ENCODE data around the gene ARHGEF38. TPM values are rescaled to one million over a fixed set of nuclear protein-coding genes. Genes with fewer than 3 reads are reported as not detected.

The ARHGEF38 gene
- total RNA-seq, 1 donor from 2014 or later: not detected

DNA sequence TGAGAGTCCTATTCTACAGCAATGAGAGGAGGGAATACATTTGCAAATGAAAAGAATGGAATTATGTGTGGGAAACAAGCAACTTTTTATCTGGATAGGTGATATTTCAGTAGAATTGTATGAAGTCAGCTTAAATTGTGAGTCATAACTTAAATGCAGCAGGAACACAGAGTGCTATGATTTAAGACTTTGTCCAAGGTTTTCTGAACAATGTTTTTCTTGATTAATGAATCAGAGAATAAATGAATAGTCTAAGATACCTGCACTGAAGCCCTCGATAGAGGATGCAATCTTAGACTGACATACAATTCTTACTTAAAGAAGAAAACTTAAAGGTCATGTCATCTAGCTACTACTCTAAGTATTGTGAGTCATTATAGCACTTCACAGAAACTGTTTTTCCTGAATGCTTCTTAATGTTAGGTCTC lies 8.0 kb downstream of the ARHGEF38 start:
- Histone ChIP-seq H4K20me1 (ENCODE audit: insufficient read depth, low read length) (no peaks in the 10 kb centered on the region), H3K36me3 (ENCODE audit: insufficient read depth, low read length) (no peaks in the 10 kb centered on the region), H2AFZ (ENCODE audit: low read depth, low read length) (no peak overlapping the region), H3K9me3 (ENCODE audit: insufficient read depth, low read depth, low read length) (no peaks in the 10 kb centered on the region), H3K27ac (ENCODE audit: low read depth, low read length) (no peak overlapping the region), H3K79me2 (ENCODE audit: insufficient read depth, low read length) (no peaks in the 10 kb centered on the region), H3K4me3 (ENCODE audit: insufficient read depth, low read depth, low read length) (no peak overlapping the region), H3K27me3 (ENCODE audit: insufficient read depth, low read length) (no peaks in the 10 kb centered on the region), H3K4me1 (ENCODE audit: insufficient read depth, low read length) (no peaks in the 10 kb centered on the region), H3K4me2 (ENCODE audit: low read length) (no peak overlapping the region), H3K9ac (ENCODE audit: low read length) (no peak overlapping the region)
- H3K27me3 Mint-ChIP-seq (ENCODE audit: low read depth, unreplicated experiment): peaks cover 3% of the 10 kb centered on the region
- H3K9me3 Mint-ChIP-seq (ENCODE audit: unreplicated experiment): no peaks in the 10 kb centered on the region
- FAIRE-seq (no peak), DNase-seq (ENCODE audit: low read depth) (peak; percentile 1)
- H3K36me3 Mint-ChIP-seq (ENCODE audit: low read depth, unreplicated experiment): no peaks in the 10 kb centered on the region
- H3K4me3 Mint-ChIP-seq (ENCODE audit: unreplicated experiment): no peak overlapping the region
- H3K4me1 Mint-ChIP-seq (ENCODE audit: low read depth, unreplicated experiment): peaks cover 13% of the 10 kb centered on the region
- H3K27ac Mint-ChIP-seq (ENCODE audit: unreplicated experiment): no peak overlapping the region
- TF ChIP-seq, protein P1, sequence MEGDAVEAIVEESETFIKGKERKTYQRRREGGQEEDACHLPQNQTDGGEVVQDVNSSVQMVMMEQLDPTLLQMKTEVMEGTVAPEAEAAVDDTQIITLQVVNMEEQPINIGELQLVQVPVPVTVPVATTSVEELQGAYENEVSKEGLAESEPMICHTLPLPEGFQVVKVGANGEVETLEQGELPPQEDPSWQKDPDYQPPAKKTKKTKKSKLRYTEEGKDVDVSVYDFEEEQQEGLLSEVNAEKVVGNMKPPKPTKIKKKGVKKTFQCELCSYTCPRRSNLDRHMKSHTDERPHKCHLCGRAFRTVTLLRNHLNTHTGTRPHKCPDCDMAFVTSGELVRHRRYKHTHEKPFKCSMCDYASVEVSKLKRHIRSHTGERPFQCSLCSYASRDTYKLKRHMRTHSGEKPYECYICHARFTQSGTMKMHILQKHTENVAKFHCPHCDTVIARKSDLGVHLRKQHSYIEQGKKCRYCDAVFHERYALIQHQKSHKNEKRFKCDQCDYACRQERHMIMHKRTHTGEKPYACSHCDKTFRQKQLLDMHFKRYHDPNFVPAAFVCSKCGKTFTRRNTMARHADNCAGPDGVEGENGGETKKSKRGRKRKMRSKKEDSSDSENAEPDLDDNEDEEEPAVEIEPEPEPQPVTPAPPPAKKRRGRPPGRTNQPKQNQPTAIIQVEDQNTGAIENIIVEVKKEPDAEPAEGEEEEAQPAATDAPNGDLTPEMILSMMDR (IDR thresholded peaks at IDR 0.05; ENCODE audit: insufficient read depth, low read depth, low read length): no peak
- no peak for TF ChIP-seq EZH2 (IDR thresholded peaks at IDR 0.05; ENCODE audit: insufficient read depth, low read length)

DNA sequence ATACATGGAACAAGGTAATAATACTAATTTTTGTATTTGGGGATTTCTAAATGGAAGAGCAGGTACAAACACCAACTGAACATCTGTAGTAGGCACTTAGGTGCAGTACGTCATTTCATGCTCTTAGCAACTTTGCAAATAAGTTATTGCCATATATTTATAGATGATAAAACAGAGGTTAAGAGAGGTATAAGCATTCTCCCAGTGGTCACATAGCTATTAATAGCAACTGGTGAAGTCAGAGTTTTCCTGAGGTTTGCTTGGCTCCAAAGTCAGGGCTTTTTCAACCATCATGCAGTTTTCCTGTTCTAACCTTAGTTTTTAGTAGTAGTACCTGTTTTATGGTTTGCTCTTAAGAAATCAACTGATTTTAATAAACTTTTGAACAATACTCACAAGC lies 10.9 kb downstream of the ARHGEF38 start:
- Mint-ChIP-seq H3K4me1 (ENCODE audit: low read depth, unreplicated experiment) (peaks cover 13% of the 10 kb centered on the region), H3K36me3 (ENCODE audit: low read depth, unreplicated experiment) (no peaks in the 10 kb centered on the region), H3K27me3 (ENCODE audit: low read depth, unreplicated experiment) (peaks cover 6% of the 10 kb centered on the region), H3K9me3 (ENCODE audit: unreplicated experiment) (no peaks in the 10 kb centered on the region), H3K4me3 (ENCODE audit: unreplicated experiment) (no peak overlapping the region), H3K27ac (ENCODE audit: unreplicated experiment) (no peak overlapping the region)
- no peak overlapping the region for H3K27ac ChIP-seq (ENCODE audit: low read depth, low read length)
- no peaks in the 10 kb centered on the region for H3K4me1 ChIP-seq (ENCODE audit: insufficient read depth, low read length)
- no peak overlapping the region for H3K4me2 ChIP-seq (ENCODE audit: low read length)
- no peak for DNase-seq (ENCODE audit: low read depth)
- TF ChIP-seq, protein P1 (IDR thresholded peaks at IDR 0.05; ENCODE audit: insufficient read depth, low read depth, low read length): no peak
- TF ChIP-seq EZH2 (IDR thresholded peaks at IDR 0.05; ENCODE audit: insufficient read depth, low read length): no peak
- H4K20me1 ChIP-seq (ENCODE audit: insufficient read depth, low read length): no peaks in the 10 kb centered on the region
- H3K27me3 ChIP-seq (ENCODE audit: insufficient read depth, low read length): no peaks in the 10 kb centered on the region
- no peak overlapping the region for H2AFZ ChIP-seq (ENCODE audit: low read depth, low read length)
- FAIRE-seq: no peak
- no peaks in the 10 kb centered on the region for H3K79me2 ChIP-seq (ENCODE audit: insufficient read depth, low read length)
- H3K9ac ChIP-seq (ENCODE audit: low read length): no peak overlapping the region
- no peak overlapping the region for H3K4me3 ChIP-seq (ENCODE audit: insufficient read depth, low read depth, low read length)
- H3K9me3 ChIP-seq (ENCODE audit: insufficient read depth, low read depth, low read length): no peaks in the 10 kb centered on the region
- H3K36me3 ChIP-seq (ENCODE audit: insufficient read depth, low read length): no peaks in the 10 kb centered on the region

DNA sequence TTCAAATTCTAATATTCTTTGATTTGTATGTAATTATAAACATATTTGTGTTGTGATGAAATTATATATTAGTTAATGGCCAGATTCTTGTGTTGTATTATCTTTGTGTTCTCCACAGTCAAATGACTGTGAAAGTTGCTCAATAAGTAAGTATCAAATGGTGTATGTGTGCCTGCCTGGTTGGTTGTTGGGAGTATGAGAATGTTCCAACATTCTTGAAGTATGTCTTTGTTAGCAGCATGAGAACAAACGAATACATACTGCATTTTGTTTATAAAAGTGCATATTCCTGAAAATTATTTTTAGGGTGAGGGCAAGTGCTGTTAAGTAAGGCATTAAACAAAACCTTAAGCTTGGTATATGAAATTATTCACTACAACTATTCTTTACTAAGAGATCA lies 16.2 kb downstream of the ARHGEF38 start:
- no peak overlapping the region for H2AFZ ChIP-seq (ENCODE audit: low read depth, low read length)
- no peaks in the 10 kb centered on the region for H3K36me3 ChIP-seq (ENCODE audit: insufficient read depth, low read length)
- H3K79me2 ChIP-seq (ENCODE audit: insufficient read depth, low read length): no peaks in the 10 kb centered on the region
- no peak overlapping the region for H3K27ac ChIP-seq (ENCODE audit: low read depth, low read length)
- Mint-ChIP-seq H3K4me3 (ENCODE audit: unreplicated experiment) (no peak overlapping the region), H3K9me3 (ENCODE audit: unreplicated experiment) (no peaks in the 10 kb centered on the region), H3K27ac (ENCODE audit: unreplicated experiment) (no peak overlapping the region), H3K27me3 (ENCODE audit: low read depth, unreplicated experiment) (peaks cover 3% of the 10 kb centered on the region), H3K36me3 (ENCODE audit: low read depth, unreplicated experiment) (no peaks in the 10 kb centered on the region), H3K4me1 (ENCODE audit: low read depth, unreplicated experiment) (no peaks in the 10 kb centered on the region)
- H3K9me3 ChIP-seq (ENCODE audit: insufficient read depth, low read depth, low read length): no peaks in the 10 kb centered on the region
- H3K4me2 ChIP-seq (ENCODE audit: low read length): no peak overlapping the region
- H3K9ac ChIP-seq (ENCODE audit: low read length): no peak overlapping the region
- no peak overlapping the region for H3K4me3 ChIP-seq (ENCODE audit: insufficient read depth, low read depth, low read length)
- DNase-seq (ENCODE audit: low read depth) (no peak), FAIRE-seq (no peak)
- no peak for TF ChIP-seq EZH2 (IDR thresholded peaks at IDR 0.05; ENCODE audit: insufficient read depth, low read length)
- TF ChIP-seq, protein P1 (IDR thresholded peaks at IDR 0.05; ENCODE audit: insufficient read depth, low read depth, low read length): no peak
- no peaks in the 10 kb centered on the region for H4K20me1 ChIP-seq (ENCODE audit: insufficient read depth, low read length)
- no peaks in the 10 kb centered on the region for H3K4me1 ChIP-seq (ENCODE audit: insufficient read depth, low read length)
- no peaks in the 10 kb centered on the region for H3K27me3 ChIP-seq (ENCODE audit: insufficient read depth, low read length)

All from astrocyte (in vitro differentiated cells and primary cell).